ENCODE results near the gene DIRAS3.
"Not testable (repeated sequence)": the region's sequence is repeated elsewhere in the genome, so short reads cannot be mapped to it uniquely, and the experiment has no call there.

Gene DIRAS3, protein sequence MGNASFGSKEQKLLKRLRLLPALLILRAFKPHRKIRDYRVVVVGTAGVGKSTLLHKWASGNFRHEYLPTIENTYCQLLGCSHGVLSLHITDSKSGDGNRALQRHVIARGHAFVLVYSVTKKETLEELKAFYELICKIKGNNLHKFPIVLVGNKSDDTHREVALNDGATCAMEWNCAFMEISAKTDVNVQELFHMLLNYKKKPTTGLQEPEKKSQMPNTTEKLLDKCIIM

DNA sequence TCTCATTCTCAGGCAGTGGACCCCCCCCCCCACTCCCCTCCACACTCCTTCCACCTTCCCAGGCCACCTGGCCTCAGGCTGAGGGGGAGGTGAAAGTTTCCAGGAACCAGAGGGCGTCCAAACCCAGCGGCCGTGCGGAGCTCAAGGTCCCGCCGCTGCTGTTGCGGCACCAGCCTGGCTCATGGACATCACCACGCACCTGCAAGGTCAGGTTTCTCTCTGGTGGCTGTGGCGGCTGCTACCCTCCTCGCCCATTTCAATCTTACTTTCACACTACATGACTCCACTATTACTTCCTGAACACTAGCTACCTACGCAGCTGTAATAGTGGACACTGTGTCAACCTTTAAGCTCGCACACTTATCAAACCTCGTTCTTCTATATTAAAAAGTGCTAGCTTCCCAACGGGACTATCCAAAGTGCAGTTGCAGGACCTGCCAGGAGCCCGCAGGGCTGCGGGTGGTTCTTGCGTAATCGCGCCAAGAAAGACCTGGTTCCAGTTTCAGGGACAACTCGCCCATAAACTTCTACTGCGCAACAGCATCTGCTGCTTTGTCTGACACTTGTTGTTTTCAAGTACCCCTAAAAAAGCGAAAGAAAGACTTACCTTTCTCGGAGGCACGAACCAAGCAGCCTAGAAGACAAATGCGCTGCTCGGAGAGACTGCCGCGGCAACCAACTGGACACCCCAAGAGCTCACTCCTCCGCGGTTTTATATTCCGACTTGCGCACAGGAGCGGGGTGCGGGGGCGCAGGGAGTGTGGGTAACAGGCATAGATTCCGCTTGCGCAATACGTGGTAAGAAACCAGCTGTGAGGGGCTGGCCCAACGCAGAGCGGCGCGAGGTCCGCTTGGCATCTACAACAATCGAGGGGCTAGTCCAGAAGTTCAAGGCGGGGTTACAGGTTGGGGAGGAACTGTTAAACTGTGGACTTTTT, at the start of gene DIRAS3:
Gene DIRAS3, minus strand, starts transcription at position 687 of the 938 bp plus-strand sequence. CDS start 3,330 bp downstream, outside the sequence.
- DNase-seq = no peak

DNA sequence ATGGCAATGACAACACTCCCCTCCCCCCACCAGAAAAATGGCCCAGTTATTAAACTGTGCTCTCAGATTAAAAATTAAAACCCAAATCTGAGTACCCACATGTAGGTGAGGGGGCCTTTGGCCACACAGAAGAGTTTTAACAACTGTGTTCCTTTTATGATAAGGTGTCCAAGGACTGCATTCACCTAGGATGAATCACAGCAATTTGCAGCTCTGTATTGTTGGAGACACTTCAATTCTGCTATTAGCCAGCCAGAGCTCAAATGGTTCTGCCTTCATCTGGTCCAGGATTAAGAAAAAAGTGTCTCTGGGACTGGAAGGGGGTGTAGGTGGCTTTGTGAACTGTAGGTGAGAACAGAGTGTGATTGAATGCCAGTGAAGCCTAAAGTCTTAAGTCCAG, 43.3 kb upstream of the DIRAS3 start:
- no peak for DNase-seq

- no peak for DNase-seq
These were observed 36.8 kb upstream of the DIRAS3 start for GRCh38 chr1:68087184-68087583.

- DNase-seq = no peak
These were observed 35.3 kb upstream of the DIRAS3 start for GRCh38 chr1:68085752-68086151.

DNA sequence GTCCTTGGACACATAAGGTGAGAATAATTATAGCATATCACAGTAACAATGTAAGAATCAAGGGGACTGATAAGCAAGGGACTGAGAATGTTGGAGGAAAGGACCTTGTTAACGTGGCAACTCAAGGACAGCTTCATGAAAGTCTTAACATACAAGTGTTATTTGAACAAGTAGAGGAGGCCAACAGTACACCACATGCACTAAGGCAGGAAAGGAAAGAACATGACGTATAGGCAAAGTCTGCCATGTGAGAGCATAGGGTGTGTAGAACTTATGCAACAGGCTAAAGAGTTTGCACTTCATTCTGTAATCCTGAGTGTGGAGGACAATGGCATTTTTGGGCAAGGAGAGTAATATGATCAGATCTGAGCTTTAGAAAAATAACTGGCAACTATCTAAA, 33.3 kb upstream of the DIRAS3 start:
- no peak for DNase-seq

GRCh38 chr1:68081775-68082283, 31.4 kb upstream of the DIRAS3 start:
- no peak for DNase-seq

DNA sequence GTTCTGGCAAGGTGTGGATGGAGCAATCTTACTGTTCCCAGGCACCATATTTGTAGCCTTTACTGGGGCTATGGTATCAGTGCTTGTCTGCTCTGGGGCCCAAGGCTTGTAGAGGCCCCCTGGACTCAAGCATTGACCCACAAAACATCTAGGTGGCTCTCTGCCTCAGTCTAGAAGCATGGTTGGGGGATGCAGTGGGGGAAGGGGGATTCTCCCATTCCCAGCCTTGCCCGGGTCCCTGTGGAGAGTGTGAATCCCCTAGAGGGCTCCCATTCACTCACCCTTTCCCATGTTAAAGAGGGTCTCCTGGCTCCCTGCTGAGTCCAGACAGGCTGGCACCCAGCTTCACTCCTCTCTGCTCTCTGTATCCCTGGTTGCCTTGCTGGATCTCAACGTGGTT, 28.2 kb upstream of the DIRAS3 start:
- no peak for DNase-seq

- DNase-seq = no peak
These were observed 24.0 kb upstream of the DIRAS3 start for GRCh38 chr1:68074472-68074871.

GRCh38 chr1:68065766-68066165, 15.3 kb upstream of the DIRAS3 start:
- no peak for DNase-seq

DNA sequence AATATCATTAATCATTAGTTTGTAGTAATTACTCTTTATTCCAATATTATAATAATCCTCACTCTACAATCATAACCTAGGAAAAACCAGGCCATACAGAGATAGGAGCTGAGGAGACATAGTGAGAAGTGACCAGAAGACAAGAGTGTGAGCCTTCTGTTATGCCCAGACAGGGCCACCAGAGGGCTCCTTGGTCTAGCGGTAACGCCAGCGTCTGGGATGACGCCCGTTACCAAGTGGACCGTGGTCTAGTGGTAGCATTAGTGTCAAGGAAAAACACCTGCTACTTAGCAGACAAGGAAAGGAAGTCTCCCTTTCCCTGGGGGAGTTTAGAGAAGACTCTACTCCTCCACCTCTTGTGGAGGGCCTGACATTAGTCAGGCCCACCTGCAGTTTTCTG, 7.6 kb upstream of the DIRAS3 start:
- not testable (repeated sequence) for DNase-seq

DNA sequence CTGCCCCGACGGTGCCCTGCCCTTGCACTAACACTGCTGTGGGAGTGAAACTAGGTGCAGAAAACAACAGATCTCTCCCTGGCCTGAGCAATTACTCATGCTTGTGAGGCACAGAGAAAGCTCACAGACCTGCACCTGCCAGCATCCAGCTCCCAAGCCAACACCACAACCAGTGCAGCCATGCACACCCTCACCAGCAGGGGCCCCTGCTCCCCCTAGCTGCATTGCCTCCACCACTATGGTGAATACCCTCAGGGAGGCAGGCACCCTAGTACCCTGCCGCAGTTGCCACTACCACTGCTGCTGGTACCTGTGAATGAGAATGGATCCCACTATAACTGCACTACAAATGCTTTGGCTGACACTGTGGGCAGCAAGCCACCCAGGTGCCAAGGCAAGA, 7.1 kb upstream of the DIRAS3 start:
- no peak for DNase-seq

GRCh38 chr1:68057050-68057449, 6.6 kb upstream of the DIRAS3 start:
- no peak for DNase-seq

- no peak for DNase-seq
These were observed 1.0 kb upstream of the DIRAS3 start for GRCh38 chr1:68051475-68051874.

GRCh38 chr1:68047659-68048026, 2.8 kb downstream of the DIRAS3 start:
- DNase-seq = no peak

- no peak for DNase-seq
These were observed 3.4 kb downstream of the DIRAS3 start for GRCh38 chr1:68046885-68047658.

DNA sequence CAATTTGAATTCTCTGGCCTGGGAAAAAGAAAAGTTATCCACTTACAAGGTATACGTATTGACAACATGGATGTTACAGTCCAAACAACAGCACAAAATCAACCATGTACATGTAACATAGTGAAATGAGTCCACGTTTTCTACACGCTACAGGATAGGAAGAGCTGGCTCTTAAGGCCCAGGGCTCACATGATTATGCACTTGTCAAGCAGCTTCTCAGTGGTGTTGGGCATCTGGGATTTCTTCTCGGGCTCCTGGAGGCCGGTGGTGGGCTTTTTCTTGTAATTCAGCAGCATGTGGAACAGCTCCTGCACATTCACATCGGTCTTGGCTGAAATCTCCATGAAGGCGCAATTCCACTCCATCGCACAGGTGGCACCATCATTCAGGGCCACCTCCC, 4.0 kb downstream of the DIRAS3 start:
- DNase-seq = no peak

DNA sequence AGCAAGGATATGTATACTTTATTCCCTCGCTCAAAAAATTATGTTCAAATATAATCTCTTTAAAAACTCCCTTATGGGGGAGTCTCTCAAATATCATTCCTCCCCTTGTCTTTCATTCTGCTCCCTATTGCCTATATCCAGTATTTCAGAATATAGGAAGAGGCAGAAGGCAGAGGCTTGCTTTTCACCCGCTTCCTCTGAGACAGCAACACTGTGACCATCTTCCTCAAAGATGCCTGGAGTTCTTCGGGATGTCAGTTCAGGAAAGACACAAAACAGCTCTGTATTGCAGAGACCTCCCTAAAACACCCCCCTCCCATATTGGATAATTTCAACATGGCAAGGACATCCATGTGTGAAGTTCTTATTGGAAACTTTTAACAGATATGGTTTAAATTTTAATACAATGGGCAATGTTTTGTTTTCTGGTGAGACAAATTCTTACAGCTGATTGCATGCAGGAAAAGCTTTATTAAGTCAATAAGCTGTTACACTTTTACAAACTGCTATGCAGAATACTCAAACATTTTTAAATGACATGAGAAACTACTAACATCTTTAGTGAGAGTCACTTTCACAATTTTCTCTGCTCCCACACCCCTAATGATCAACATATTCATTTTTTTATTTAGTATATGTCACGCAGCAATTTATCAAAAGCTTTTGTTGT, 4.8 kb downstream of the DIRAS3 start:
- no peak for DNase-seq

DNA sequence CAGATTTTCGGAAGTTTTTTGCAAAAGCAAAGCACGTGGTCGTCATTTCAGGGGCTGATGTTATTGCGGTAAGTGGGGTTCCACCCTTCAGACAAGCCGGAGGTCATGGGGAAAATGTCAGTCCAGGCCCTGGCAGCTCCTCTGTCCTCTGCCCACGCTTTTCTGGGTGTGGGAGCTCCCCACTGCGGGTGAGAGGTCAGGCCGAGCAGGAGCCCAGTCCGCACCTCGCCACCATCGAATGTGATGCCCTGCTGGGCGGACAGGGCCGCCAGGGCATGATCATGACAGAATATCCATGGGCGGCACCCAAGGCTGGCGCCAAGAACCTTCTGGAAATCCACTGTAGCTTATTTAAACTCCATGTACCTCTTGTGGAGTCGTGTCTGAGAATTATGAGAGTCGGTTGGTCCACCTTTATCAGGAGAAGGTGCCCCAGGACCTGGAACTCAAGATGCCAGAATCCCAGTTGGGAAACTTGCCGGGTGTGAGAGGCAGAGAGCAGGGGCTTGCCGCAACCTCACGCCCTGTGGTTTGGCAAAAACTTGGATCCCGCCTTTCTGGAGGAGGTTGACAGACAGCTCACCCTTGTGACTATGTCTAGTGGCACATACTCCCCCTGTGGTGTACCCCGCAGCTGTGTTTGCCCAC, 6.9 kb downstream of the DIRAS3 start:
- no peak for DNase-seq

GRCh38 chr1:68036946-68037345, 13.5 kb downstream of the DIRAS3 start:
- DNase-seq = no peak

DNA sequence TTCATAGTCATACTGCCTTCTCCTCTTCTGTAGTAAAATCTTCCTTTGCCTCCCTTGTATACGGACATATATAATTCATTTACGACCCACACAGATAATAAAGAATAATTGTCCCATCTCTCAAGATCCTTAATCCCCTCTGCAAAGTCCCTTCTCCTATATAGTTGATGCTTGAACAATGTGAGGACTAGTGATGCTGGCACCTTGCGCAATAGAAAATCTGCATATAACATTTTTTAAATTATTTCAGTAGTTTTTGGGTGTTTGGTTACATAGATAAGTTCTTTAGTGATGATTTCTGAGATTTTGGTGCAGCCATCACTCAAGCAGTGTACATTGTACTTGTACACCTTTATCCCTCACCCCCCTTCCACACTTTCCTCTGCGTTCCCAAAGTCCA, 21.0 kb downstream of the DIRAS3 start:
- DNase-seq = no peak

DNA sequence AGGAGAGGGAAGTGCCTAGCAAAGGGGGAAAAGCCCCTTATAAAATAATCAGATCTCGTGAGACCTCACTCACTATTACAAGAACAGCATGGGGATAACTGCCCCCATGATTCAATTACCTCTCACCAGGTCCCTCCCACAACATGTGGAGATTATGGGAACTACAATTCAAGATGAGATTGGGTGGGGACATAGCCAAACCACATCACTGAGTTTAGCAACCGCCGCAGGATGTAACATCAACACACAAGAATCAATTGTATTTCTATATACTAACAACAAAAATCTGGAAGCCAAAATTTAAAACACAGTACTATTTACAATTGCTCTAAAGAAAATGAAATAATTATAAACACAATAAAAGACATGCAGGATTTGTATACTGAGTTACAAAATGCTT, 21.9 kb downstream of the DIRAS3 start:
- DNase-seq = no peak

DNA sequence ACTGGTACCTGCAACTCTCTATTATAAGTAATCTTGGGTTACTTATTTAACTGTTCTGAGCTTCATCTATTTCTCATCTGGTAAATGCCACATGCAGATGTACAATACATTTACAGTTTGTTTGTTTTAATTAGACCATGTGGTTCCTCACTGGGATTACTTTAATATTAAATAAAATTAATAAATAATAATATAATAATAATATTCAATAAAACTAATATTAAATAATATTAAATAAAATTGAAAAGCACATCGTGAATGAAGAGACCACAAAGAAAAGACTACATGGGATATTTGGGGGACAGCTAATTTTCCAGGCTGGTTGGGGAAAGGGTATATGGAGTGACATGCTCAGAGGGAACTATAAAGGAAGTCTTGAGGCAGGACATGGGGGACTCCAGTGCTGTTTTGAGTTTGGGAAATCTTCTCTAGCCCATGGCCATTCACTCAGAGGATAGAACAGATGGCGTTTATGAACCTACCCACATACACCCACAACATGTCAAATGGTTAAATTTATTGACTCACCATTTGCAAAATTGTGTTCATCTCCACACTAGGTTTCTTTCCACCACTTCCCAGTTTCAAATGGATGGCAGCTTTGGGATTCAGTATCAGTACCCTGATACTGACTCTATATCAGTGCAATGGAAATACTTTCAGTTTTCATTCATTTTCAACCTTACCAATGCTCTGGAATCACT, 25.6 kb downstream of the DIRAS3 start:
- no peak for DNase-seq
